Activated gamma-delta T cell treated with anti-CD3 and anti-CD28 coated beads, Interleukin-2, amount 50 U/mL, for 16 hours (primary cell): Measurements from ENCODE around the gene DAP.
"Not testable (repeated sequence)": the region's sequence is repeated elsewhere in the genome, so short reads cannot be mapped to it uniquely, and the experiment has no call there.

Source experiments
- DNase-seq: peaks from one replicate; pipeline ENCODE4 v3.0.0-alpha.2; 2020; ENCODE audit warnings: low read depth

The DAP gene

GRCh38 chr5:10734037-10734709 lies 26.9 kb downstream of the DAP start:
- DNase-seq, result no peak

GRCh38 chr5:10733426-10733825 lies 27.6 kb downstream of the DAP start:
- DNase-seq, result no peak

DNA sequence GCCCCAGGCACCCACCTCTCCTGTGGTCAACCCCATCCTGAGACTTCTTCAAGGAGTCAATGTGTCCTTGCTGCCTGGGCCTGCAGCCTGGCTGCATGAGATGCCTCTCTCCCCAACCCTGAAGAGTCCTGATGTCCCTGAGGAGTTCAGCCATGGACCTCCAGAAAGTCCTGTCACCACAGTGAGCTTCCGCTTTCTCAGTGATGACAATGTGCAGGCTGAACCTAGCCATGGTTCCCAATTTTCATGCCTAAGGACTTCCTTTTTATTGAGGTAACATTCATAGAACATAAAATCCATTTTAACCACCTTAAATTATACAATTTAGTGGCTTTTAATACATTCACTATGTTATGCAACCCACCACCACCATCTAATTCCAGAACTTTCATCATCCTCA lies 29.1 kb downstream of the DAP start:
- DNase-seq, result no peak

- DNase-seq, result no peak
These were observed 31.0 kb downstream of the DAP start for GRCh38 chr5:10730043-10730351.

- DNase-seq, result no peak
These were observed 31.6 kb downstream of the DAP start for GRCh38 chr5:10729320-10730042.

- no peak for DNase-seq
These were observed 32.4 kb downstream of the DAP start for GRCh38 chr5:10728679-10729078.

GRCh38 chr5:10727861-10728260 lies 33.2 kb downstream of the DAP start:
- no peak for DNase-seq

DNA sequence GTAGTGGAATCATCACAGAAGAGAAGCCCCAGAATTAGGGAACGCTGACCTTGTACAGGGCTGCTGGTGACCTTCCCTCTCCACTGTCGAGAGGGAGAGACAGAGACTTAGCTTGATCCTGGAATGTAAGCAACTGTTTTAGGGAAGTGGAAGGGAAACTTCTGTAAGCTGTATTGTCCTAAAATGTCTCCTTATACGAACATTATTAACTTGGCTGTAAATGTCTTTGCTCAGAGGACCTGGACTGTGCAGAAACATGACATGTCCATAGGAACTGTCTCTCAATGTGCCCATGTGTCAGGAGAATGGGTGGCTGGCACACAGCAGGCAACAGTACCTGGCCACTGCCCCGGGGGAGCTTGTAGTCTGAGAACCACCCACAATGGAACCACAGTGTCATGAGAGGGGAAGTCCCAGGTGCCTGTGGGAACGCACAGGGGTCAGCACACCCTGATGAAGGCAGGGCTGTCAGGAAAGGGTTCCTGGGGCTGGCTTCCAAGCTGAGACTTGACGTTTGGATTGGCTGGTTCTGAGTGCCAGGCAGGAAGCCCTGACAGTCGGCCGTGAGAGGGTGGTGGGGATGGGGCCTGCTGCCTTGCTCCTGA lies 34.0 kb downstream of the DAP start:
- DNase-seq, result no peak

DNA sequence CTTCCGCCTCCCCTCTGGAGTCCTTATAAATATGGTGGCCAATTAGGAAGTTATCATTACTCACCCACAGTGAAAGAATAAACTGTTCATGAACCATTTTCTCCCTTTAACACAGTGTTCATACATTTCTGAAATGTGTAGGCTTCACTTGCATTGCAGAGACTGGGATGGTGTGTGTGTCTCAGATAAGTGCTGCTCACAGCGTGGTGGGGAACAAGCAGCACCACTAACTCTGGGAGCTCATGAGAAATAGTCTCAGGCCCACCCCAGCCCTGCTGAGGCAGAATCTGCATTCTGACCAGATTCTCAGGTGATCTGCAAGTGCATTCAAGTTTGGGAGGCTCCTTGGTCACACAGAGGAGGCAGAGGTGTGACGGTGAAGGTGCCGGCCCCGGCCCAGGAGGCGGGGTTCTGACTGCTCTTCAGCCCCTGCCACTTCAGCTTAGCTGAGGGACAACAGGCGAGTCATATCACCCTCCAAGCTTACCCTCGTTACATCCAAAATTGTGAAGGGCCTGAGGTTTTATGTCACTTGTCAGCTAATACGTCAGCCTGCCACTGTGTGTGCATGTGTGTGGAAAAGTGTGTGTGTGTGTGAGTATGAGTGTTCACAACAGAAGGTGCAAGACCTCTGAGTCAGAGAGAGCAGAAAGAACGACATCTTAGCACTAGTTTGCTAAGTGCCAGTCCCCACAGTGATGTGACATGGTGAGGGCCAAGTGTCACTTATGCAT lies 34.7 kb downstream of the DAP start:
- DNase-seq, result no peak

- DNase-seq, result no peak
These were observed 35.4 kb downstream of the DAP start for GRCh38 chr5:10725636-10726035.

DNA sequence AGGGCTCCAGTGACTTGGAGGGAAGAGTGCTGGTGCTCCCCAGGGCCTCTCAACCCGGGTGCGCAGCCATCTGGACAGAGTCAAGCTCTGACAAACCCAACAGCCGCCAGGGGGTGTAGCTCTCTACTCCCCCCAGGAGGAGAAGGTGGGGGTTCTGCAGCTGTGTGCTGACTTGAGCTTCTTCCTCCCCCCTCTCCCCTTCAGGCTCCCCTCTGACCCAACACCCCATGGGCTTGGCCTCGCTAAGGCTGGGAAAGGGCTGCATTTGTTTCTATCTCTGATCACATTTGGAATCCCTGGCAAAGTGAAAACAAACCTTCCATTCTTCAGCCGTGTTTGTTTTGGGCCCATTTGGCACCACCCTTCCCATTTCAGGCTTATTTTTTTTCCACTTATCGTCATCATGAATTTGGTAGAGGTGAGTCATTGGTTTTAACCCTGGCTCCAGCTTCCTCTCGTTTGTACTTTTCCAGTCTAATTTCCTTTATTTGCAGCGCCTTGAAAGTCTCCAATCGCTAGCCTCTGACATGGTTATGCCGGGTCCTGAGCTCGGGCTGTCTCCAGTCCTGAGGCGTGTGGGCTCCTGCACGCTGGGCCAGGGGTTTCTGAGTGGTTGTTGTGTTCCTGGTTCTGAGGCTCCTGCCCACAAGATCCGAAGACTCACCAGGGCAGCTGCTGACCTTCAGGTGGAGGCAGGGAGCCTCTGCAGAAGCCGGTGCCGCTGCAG lies 36.1 kb downstream of the DAP start:
- DNase-seq, result no peak

- DNase-seq, result no peak
These were observed 37.5 kb downstream of the DAP start for GRCh38 chr5:10723514-10723913.

- DNase-seq, result not testable (repeated sequence)
These were observed 40.3 kb downstream of the DAP start for GRCh38 chr5:10720766-10721165.

- no peak for DNase-seq
These were observed 41.1 kb downstream of the DAP start for GRCh38 chr5:10719965-10720364.

GRCh38 chr5:10718617-10719016 lies 42.4 kb downstream of the DAP start:
- not testable (repeated sequence) for DNase-seq

DNA sequence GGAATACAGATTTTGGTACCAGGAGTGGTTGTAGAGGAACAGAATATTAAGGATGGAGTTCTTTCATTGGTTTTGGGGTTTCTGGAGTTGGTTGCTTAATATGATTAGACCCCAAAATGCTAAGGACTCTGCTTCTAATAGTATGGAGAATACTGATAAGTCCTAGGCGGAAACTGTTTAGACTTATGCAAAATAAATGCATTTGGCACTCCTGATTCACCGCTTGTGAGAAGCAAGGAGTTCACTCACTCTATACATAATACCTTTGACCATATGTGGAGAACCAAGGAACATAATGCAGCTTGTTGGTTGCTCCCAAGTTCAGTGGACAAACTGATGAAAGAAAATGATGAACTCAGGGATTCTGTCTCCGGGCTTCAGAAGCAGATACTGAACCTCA lies 44.2 kb downstream of the DAP start:
- DNase-seq, result not testable (repeated sequence)

DNA sequence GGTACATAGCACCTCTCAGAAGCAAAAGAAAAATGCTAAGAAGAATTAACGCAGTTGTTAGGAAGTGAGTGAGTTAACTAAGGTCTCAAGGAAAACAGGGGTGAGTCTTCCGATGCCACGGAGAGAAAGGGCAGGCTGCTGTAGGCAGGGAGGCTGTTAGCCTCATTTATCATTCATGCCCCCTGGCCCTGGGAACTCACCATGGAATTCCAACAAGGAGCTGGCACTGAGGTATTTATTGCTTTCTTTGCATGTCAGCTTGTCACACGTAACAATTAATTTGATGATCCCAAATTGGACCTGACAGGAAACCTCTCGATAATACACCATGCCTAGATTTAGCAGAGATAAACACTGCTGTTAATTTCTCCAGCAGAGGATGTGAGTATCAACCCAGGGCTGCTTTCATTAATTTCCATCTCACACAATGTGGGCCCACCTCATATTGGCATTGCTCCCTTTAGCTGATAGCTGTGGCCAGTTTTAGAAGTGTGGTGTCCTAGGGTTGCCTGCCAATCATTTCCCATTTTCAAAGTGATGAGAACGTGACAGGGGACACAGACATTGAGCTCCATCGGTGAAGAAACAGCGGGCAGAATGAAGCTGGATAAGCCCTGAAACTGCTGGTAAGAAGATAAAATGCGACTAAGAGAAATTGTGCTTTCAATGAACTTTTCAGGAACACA lies 45.3 kb downstream of the DAP start:
- no peak for DNase-seq

DNA sequence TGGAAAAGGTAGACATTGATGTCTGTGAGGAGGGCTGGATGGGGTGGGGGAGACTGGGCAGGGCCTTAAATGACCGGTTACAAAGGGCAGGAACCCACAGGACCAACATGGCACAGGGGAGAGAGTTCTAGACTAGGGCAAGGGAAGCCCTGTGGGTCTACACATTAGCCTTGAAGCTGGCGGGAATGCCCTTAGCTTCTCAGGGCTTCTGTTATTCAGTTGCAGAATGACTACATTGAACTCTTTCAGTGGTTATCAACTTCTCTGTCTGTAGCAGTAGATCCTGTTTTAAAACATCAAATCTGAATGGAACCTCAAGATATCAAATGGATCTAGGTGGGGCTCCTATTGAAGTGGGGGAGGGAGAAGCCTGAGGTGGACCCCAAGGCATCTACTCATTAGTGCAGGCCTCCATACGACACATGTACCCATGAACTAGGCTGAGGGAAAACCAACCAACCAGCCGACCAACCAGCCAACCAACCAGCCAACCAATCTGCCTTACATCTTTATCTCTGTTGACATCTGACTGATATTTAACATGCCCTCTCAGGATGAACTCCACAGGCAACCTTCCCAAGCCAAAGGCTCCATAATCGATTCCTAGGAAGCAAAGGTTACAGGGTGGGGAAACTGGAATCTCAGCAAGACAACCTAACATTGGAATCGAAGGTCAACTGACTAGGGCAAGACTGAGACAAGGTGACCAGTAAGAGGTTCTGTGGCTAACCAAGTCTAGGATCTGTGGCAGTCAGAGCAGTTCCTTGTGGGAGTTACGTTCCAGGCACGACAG lies 48.3 kb downstream of the DAP start:
- DNase-seq, result no peak

GRCh38 chr5:10711562-10711961 lies 49.5 kb downstream of the DAP start:
- no peak for DNase-seq

GRCh38 chr5:10710513-10711128 lies 50.4 kb downstream of the DAP start:
- no peak for DNase-seq
